T-helper 17 cell (primary cell): ENCODE results near the gene EIF1B. TPM values are rescaled to one million over a fixed set of nuclear protein-coding genes. Genes with fewer than 3 reads are reported as not detected.

Experiments
- ATAC-seq: fragments of 150-1000 bp; cut with Tn5 transposase; 2 replicates; pipeline ENCODE4 v1.10.0; 2021; ENCODE audit warnings: mild to moderate bottlenecking, moderate library complexity
- DNase-seq, 3 donors: peaks; one replicate each; pipeline versions ENCODE4 v3.0.0 to v3.0.0-alpha.2; 2020 to 2021
- H3K9me3 ChIP-seq: one replicate; pipeline ENCODE4 v1.7.0; 2013; ENCODE audit warnings: low read length, mild to moderate bottlenecking; ENCODE audit not compliant: control insufficient read depth, poor library complexity, severe bottlenecking
- H3K27ac Mint-ChIP-seq: one replicate; pipeline ENCODE4 v1.8.0; 2022; ENCODE audit warnings: mild to moderate bottlenecking, moderate library complexity, mixed read lengths
- H3K27me3 Mint-ChIP-seq: one replicate; pipeline ENCODE4 v1.8.0; 2022; ENCODE audit warnings: mixed read lengths
- H3K36me3 Mint-ChIP-seq: one replicate; pipeline ENCODE4 v1.8.0; 2022; ENCODE audit warnings: low read depth, mixed read lengths
- H3K4me1 Mint-ChIP-seq: one replicate; pipeline ENCODE4 v1.8.0; 2022; ENCODE audit warnings: mild to moderate bottlenecking, mixed read lengths
- H3K4me3 Mint-ChIP-seq: one replicate; pipeline ENCODE4 v1.8.0; 2022; ENCODE audit warnings: mild to moderate bottlenecking, moderate library complexity, mixed read lengths
- total RNA-seq, 4 donors: library from RNA in 2 of 4; stranded (reverse) in 2 of 4; gene quantifications; one replicate each; pipeline ENCODE4 v1.2.3 and lab custom pipeline; 2022 to 2026

Gene EIF1B
- total RNA-seq, 2 donors from 2014 or later = 55.4 to 62.1 TPM

DNA sequence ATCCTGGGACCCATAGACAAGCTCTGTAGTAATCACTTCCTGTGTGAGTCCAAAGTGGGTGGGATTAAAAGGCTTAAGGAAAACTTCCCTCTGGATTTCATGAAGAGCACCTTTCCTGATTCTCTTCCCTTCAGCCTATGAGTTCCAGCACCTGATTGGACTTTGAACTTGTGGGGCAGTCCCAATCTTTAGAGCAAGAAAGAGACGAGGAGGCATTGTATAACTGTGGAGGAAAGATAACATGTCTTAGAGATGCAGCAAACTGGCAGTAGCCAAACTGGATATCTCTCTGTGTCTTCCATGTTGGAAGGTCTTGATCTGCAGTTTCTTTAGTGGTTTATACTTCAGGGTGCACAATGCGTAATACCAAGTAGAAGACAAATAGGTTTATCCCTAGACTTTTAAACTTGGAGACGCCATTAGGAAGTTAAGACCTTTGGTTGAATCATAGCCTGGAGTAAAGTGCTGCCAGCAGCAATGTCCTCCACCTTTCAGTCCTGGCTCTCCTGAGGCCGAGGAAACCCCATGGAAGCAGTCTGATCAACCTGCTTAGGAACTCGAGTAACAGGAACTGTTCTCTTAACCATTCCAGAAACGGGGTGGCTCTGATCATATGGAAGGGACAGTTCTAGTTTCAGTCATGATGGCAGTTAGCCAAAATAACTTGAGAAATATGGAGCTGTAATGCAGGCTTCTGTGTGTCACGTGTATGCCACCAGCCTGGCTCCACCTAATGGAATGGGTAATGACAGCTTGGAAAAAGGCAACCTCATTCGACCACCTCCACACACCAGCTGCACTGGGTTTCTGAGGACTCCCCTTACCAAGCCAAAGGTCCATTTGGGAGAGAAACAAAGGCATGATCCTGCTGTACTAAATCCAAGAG is 4.7 kb downstream of the EIF1B start:
- no peaks in the 10 kb centered on the region for H3K9me3 ChIP-seq
- no peaks in the 10 kb centered on the region for H3K27me3 Mint-ChIP-seq
- DNase-seq = no peak
- no peak overlapping the region for H3K4me3 Mint-ChIP-seq
- no peak for ATAC-seq
- peaks cover 6% of the 10 kb centered on the region for H3K36me3 Mint-ChIP-seq
- H3K27ac Mint-ChIP-seq = peak overlapping the region; percentile 65
- H3K4me1 Mint-ChIP-seq = peaks cover 14% of the 10 kb centered on the region

DNA sequence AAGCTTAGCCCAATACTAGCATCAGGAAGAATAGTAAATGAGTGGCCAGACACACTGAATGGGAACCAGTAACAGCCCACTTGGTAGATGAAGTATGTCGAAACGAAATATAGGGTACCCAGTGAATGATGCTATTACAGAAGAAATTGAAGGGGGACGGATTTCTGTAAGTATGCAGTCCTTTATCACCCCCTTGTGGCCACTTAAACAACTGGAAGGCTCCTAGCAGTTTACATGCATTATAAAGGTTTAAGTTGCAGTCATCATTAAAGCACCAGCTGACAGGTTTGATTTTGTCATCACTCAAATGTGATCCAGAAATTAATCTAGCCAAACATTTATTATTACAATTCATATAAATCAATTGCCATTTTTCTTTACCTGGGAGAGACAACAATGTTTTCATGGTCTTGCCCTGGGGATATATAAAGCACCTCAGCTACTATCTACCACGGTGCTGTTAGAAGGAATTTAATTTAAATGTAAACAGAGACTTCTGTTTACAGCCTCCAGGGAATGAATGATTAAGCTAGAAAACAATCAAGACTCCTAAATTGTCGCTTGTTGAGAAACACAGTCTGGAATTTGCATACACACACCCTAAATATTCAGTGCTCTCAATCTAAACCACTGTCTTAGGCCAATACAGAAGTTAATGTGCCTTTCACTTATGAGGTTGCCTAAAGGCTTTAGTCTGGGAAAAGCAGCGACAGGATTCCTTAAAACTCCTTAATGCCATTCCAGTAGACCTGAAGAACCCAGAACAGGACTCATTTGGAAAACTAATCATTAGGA is 7.8 kb downstream of the EIF1B start:
- ATAC-seq (peak; percentile 85), DNase-seq (peak in 1 of 3 donors; percentile 14)
- peaks cover 8% of the 10 kb centered on the region for H3K4me1 Mint-ChIP-seq
- H3K4me3 Mint-ChIP-seq = no peak overlapping the region
- no peaks in the 10 kb centered on the region for H3K9me3 ChIP-seq
- H3K27ac Mint-ChIP-seq = no peak overlapping the region
- H3K36me3 Mint-ChIP-seq = peaks cover 3% of the 10 kb centered on the region
- H3K27me3 Mint-ChIP-seq = no peaks in the 10 kb centered on the region

DNA sequence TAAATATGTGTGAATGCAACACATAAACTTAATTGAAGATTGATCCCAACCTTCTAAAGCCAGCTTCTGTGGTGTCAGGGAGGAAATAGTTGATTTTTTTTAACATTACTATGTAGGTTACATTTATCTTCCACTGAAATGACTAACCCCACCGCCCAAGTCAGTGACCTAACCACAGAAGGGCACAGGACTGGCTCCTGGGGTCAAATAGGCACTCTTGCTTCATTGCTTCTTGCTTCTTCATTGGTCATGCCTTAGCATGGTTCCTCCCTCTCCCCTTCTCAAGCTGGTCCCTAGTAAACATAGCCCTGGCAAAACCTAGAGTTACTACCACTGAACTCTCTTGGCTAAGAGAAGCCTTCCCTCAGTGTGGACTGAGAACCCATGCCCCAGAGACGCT is 12.3 kb downstream of the EIF1B start:
- H3K9me3 ChIP-seq = no peaks in the 10 kb centered on the region
- H3K4me1 Mint-ChIP-seq = peaks cover 2% of the 10 kb centered on the region
- ATAC-seq (no peak), DNase-seq (no peak)
- no peak overlapping the region for H3K4me3 Mint-ChIP-seq
- H3K36me3 Mint-ChIP-seq = no peaks in the 10 kb centered on the region
- H3K27ac Mint-ChIP-seq = no peak overlapping the region
- peaks cover 24% of the 10 kb centered on the region for H3K27me3 Mint-ChIP-seq

DNA sequence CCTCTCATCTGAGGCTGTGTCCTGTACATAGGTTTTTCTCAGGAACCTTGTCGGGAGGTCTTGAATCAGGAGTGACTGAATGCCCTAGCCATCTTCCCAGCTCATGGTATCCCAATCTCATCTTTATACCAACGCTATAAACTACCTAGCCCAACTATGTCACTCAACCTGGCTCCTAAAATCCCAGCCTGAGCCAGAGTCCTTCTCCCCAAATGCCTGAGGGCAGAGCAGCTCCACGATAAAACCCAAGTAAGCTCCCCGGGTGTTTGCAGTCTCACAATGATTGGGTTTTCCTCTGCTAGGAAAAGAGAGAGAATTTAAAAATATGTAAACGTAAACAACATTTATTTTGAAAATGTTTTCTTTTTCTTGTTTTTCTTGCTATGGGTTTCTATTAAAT is 14.4 kb downstream of the EIF1B start:
- H3K4me3 Mint-ChIP-seq = no peak overlapping the region
- no peak for DNase-seq
- no peaks in the 10 kb centered on the region for H3K36me3 Mint-ChIP-seq
- H3K27me3 Mint-ChIP-seq = peaks cover 28% of the 10 kb centered on the region
- ATAC-seq = no peak
- peaks cover 5% of the 10 kb centered on the region for H3K4me1 Mint-ChIP-seq
- H3K27ac Mint-ChIP-seq = no peak overlapping the region
- no peaks in the 10 kb centered on the region for H3K9me3 ChIP-seq

- DNase-seq (no peak), ATAC-seq (no peak)
- Mint-ChIP-seq H3K27ac (no peak overlapping the region), H3K27me3 (peaks cover 28% of the 10 kb centered on the region), H3K4me3 (no peak overlapping the region), H3K4me1 (peaks cover 5% of the 10 kb centered on the region), H3K36me3 (no peaks in the 10 kb centered on the region)
- H3K9me3 ChIP-seq = no peaks in the 10 kb centered on the region
These were observed 15.1 kb downstream of the EIF1B start for GRCh38 chr3:40324621-40325020.

DNA sequence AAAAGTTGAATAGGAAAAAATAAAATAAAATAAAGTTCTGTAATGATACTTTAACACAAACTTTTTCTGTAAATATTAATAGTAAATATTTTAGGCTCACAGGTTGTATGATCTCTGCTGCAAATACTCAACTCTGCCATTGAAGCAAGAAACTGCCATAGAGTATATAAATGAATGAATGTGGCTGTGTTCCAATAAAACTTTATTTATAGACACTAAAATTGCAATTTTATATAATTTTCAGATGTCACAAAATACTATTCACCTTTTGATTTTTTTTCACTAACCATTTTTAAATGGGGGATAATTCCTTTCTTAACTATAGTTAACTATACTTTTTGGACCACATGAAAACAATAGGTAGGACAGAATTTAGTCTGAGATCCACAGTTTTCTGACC is 16.0 kb downstream of the EIF1B start:
- Mint-ChIP-seq H3K36me3 (no peaks in the 10 kb centered on the region), H3K4me3 (no peak overlapping the region), H3K4me1 (peaks cover 5% of the 10 kb centered on the region), H3K27ac (no peak overlapping the region), H3K27me3 (peaks cover 28% of the 10 kb centered on the region)
- no peak for DNase-seq
- ATAC-seq = no peak
- H3K9me3 ChIP-seq = no peaks in the 10 kb centered on the region

DNA sequence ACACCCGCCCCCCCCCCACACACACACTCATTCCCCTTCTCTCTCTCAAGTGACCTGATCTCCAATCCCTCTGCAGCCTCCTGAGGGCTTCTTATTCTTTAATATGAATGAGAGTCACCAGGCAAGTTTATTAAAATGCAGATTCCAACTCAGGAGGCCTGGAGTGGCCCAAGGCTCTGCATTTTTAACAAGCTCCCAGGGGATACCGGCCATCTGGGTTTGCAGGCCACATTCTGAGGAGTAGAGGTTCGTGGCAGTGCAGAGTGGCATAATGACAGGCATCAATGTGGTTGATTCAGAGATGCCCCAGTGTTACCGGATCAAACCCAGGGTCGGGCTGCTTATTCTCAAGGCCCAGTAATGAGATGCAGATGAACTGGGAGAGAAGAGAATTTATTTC is 18.9 kb downstream of the EIF1B start:
- no peak for DNase-seq
- peaks cover 27% of the 10 kb centered on the region for H3K27me3 Mint-ChIP-seq
- H3K36me3 Mint-ChIP-seq = no peaks in the 10 kb centered on the region
- H3K9me3 ChIP-seq = no peaks in the 10 kb centered on the region
- no peak for ATAC-seq
- H3K4me1 Mint-ChIP-seq = peaks cover 5% of the 10 kb centered on the region
- no peak overlapping the region for H3K27ac Mint-ChIP-seq
- H3K4me3 Mint-ChIP-seq = no peak overlapping the region

GRCh38 chr3:40329071-40329470 is 19.6 kb downstream of the EIF1B start:
- Mint-ChIP-seq H3K36me3 (no peaks in the 10 kb centered on the region), H3K4me1 (peaks cover 5% of the 10 kb centered on the region), H3K4me3 (no peak overlapping the region), H3K27ac (no peak overlapping the region), H3K27me3 (peaks cover 20% of the 10 kb centered on the region)
- no peaks in the 10 kb centered on the region for H3K9me3 ChIP-seq
- DNase-seq (no peak), ATAC-seq (no peak)

DNA sequence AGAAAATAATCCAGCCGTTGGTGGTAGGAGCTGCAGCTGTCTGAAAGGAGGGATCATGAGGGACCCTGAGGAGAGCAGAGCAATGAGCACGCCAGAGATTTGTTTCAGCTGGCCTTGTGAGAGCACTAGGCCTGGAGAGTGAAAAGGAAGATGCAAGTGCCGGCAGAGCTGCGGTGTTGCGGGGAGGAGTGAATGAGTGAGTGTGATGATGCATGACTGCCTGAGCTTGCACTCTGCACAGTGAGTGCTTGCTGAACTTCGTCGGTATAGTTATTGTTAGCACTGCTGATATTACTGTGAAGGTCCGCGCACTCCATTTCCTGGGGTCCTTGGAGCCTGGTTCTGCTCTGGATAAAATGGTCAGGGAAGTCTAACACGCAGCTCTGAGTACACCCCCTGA is 23.2 kb downstream of the EIF1B start:
- H3K9me3 ChIP-seq = no peaks in the 10 kb centered on the region
- ATAC-seq (no peak), DNase-seq (no peak)
- no peak overlapping the region for H3K27ac Mint-ChIP-seq
- peaks cover 2% of the 10 kb centered on the region for H3K4me1 Mint-ChIP-seq
- no peaks in the 10 kb centered on the region for H3K36me3 Mint-ChIP-seq
- H3K4me3 Mint-ChIP-seq = no peak overlapping the region
- H3K27me3 Mint-ChIP-seq = peaks cover 5% of the 10 kb centered on the region

- Mint-ChIP-seq H3K27ac (no peak overlapping the region), H3K36me3 (no peaks in the 10 kb centered on the region), H3K27me3 (peaks cover 5% of the 10 kb centered on the region), H3K4me1 (peaks cover 5% of the 10 kb centered on the region), H3K4me3 (no peak overlapping the region)
- ATAC-seq = no peak
- no peak for DNase-seq
- no peaks in the 10 kb centered on the region for H3K9me3 ChIP-seq
These were observed 23.9 kb downstream of the EIF1B start for GRCh38 chr3:40333416-40333815.

GRCh38 chr3:40333852-40334251 is 24.3 kb downstream of the EIF1B start:
- no peaks in the 10 kb centered on the region for H3K36me3 Mint-ChIP-seq
- H3K4me1 Mint-ChIP-seq = peaks cover 5% of the 10 kb centered on the region
- H3K27ac Mint-ChIP-seq = no peak overlapping the region
- ATAC-seq (no peak), DNase-seq (no peak)
- H3K27me3 Mint-ChIP-seq = peaks cover 5% of the 10 kb centered on the region
- H3K9me3 ChIP-seq = no peaks in the 10 kb centered on the region
- no peak overlapping the region for H3K4me3 Mint-ChIP-seq

DNA sequence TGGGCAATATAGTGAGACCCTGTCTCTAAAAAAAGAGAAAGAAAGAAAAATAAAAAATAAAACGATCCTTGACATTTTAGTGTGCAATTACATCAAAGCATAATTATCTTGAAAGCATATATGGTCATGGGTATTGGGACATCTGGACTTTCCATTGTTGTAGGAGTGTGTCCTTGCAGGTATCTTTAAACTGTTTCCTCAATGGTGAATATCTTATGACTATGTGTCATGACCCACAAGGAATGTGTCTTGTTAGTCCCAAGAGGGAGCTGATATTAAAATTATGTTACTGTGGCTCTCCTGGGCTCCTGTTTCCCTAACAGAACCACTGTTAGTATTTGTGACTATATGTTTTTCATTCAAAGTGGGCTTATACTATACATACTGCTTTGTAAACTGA is 26.6 kb downstream of the EIF1B start:
- Mint-ChIP-seq H3K4me1 (peaks cover 5% of the 10 kb centered on the region), H3K27ac (no peak overlapping the region), H3K4me3 (no peak overlapping the region), H3K36me3 (no peaks in the 10 kb centered on the region), H3K27me3 (peaks cover 5% of the 10 kb centered on the region)
- DNase-seq (no peak), ATAC-seq (no peak)
- no peaks in the 10 kb centered on the region for H3K9me3 ChIP-seq

DNA sequence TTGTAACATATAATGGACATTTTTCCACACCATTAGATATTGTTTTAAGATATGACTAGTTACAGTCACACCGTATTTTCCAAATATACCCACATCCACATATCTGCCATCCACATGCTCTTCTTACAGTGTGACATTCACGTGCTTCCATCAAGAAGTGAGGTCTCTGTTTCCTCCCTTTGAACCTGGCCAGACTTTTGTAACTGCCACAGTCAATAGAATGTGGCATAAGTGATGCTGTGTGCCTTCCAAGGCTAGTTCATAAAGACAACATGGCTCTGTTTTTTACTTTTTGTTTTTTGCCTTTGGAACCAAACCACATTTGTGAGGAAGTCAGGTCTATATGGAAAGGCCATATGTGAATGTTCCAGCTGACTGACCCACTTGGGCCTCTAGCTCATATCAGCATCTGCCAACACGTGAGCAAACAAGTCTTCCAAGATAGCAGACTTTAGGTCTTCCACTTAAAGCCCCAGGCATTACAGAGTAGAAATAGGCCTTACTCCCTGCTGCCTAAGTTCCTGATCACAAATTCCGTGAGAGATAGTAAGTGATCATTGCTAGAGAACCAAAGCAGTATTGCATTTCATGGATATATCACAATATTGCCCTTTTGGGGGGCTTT is 27.1 kb downstream of the EIF1B start:
- Mint-ChIP-seq H3K27ac (no peak overlapping the region), H3K27me3 (peaks cover 5% of the 10 kb centered on the region), H3K4me3 (no peak overlapping the region), H3K4me1 (peaks cover 5% of the 10 kb centered on the region), H3K36me3 (no peaks in the 10 kb centered on the region)
- no peak for DNase-seq
- H3K9me3 ChIP-seq = no peaks in the 10 kb centered on the region
- ATAC-seq = no peak
